GM23338 (cell line): ENCODE results near the gene SGCD. TPM values are rescaled to one million over a fixed set of nuclear protein-coding genes. Genes with fewer than 3 reads are reported as not detected.

ENCODE experiments used
- ATAC-seq: fragments of 200-7000 bp; cut with Tn5 transposase; 3 replicates; pipeline ENCODE4 v1.9.1; 2020
- DNase-seq: peaks from one replicate; pipeline ENCODE4 v3.0.0-alpha.2; 2015; ENCODE audit warnings: low spot score
- H2AFZ ChIP-seq: fragments of 200-600 bp; sonication (generic); 2 replicates; pipeline ENCODE4 v1.8.0; 2016; ENCODE audit warnings: antibody characterized with exemption, mild to moderate bottlenecking, moderate library complexity
- H3F3A ChIP-seq: fragments of 200-600 bp; sonication (generic); replicated peaks from 2 replicates; pipeline ENCODE4 v1.8.0; 2017; ENCODE audit warnings: antibody characterized with exemption, mixed run types, low read depth
- H3K27ac ChIP-seq: fragments of 200-600 bp; sonication (generic); 2 replicates; pipeline ENCODE4 v1.6.1; 2016; ENCODE audit warnings: low read depth
- H3K27me3 ChIP-seq: fragments of 200-600 bp; sonication (generic); 2 replicates; pipeline ENCODE4 v1.8.0; 2016; ENCODE audit warnings: mild to moderate bottlenecking, mixed run types, moderate library complexity; ENCODE audit not compliant: insufficient read depth
- H3K36me3 ChIP-seq: fragments of 200-600 bp; sonication (generic); 2 replicates; pipeline ENCODE4 v1.8.0; 2016; ENCODE audit warnings: mild to moderate bottlenecking; ENCODE audit not compliant: insufficient read depth
- H3K4me1 ChIP-seq: fragments of 200-600 bp; sonication (generic); 2 replicates; pipeline ENCODE4 v1.8.0; 2016; ENCODE audit warnings: mild to moderate bottlenecking, moderate library complexity; ENCODE audit not compliant: insufficient read depth
- H3K4me2 ChIP-seq: fragments of 200-600 bp; sonication (generic); 2 replicates; pipeline ENCODE4 v1.7.1; 2017; ENCODE audit warnings: mixed run types
- H3K4me3 ChIP-seq: fragments of 200-600 bp; sonication (generic); 2 replicates; pipeline ENCODE4 v1.6.1; 2016; ENCODE audit warnings: mixed run types
- H3K79me2 ChIP-seq: fragments of 200-600 bp; sonication (generic); replicated peaks from 2 replicates; pipeline ENCODE4 v1.8.0; 2017; ENCODE audit warnings: mild to moderate bottlenecking; ENCODE audit not compliant: insufficient read depth
- H3K9me2 ChIP-seq: fragments of 200-600 bp; sonication (generic); 2 replicates; pipeline ENCODE4 v1.8.0; 2017; ENCODE audit not compliant: insufficient read depth
- H4K20me1 ChIP-seq: fragments of 200-600 bp; sonication (generic); replicated peaks from 2 replicates; pipeline ENCODE4 v1.8.0; 2017; ENCODE audit warnings: mild to moderate bottlenecking; ENCODE audit not compliant: insufficient read depth
- H3K27ac Mint-ChIP-seq: 2 replicates; pipeline ENCODE4 v1.8.0; 2020; ENCODE audit warnings: inconsistent platforms, mild to moderate bottlenecking, moderate library complexity, mixed read lengths
- H3K27me3 Mint-ChIP-seq: 3 replicates; pipeline ENCODE4 v1.8.0; 2022; ENCODE audit warnings: low read depth, mild to moderate bottlenecking, moderate library complexity, mixed read lengths, inconsistent platforms; ENCODE audit not compliant: insufficient read depth, poor library complexity
- H3K36me3 Mint-ChIP-seq: 3 replicates; pipeline ENCODE4 v1.8.0; 2021; ENCODE audit warnings: low read depth, mild to moderate bottlenecking, inconsistent platforms, moderate library complexity, mixed read lengths
- H3K4me1 Mint-ChIP-seq: 3 replicates; pipeline ENCODE4 v1.8.0; 2020; ENCODE audit warnings: mild to moderate bottlenecking, inconsistent platforms, mixed read lengths
- H3K4me3 Mint-ChIP-seq: 3 replicates; pipeline ENCODE4 v1.8.0; 2021; ENCODE audit warnings: moderate library complexity, mild to moderate bottlenecking, inconsistent platforms, mixed read lengths
- H3K9me3 Mint-ChIP-seq: 3 replicates; pipeline ENCODE4 v1.8.0; 2020; ENCODE audit warnings: moderate library complexity, mild to moderate bottlenecking, inconsistent platforms, mixed read lengths
- EZH2 ChIP-seq: fragments of 200-600 bp; sonication (generic); IDR thresholded peaks from one replicate; pipeline ENCODE4 v1.8.0; 2017; ENCODE audit warnings: antibody characterized with exemption, mild to moderate bottlenecking, low read depth; ENCODE audit not compliant: unreplicated experiment
- EZH2phosphoT487 ChIP-seq: fragments of 200-600 bp; sonication (generic); IDR thresholded peaks from one replicate; pipeline ENCODE4 v1.8.1; 2018; ENCODE audit warnings: antibody characterized with exemption; ENCODE audit not compliant: unreplicated experiment
- JUNB ChIP-seq: IDR thresholded peaks from one replicate; pipeline ENCODE4 v1.6.1; 2016; ENCODE audit warnings: antibody characterized with exemption; ENCODE audit not compliant: unreplicated experiment
- NANOG ChIP-seq: IDR thresholded peaks from 2 replicates; pipeline ENCODE4 v1.6.1; 2016; ENCODE audit warnings: antibody characterized with exemption, borderline replicate concordance
- POLR2AphosphoS5 ChIP-seq: IDR thresholded peaks from 2 replicates; pipeline ENCODE4 v1.6.1; 2016; ENCODE audit warnings: antibody characterized with exemption, low read depth
- STAT1 ChIP-seq: IDR thresholded peaks from one replicate; pipeline ENCODE4 v1.6.1; 2016; ENCODE audit warnings: antibody characterized with exemption; ENCODE audit not compliant: unreplicated experiment
- ZNF114 ChIP-seq: fragments of 250-450 bp; sonication (Bioruptor Pico); IDR thresholded peaks from 2 replicates; pipeline ENCODE4 v1.5.0; 2020; ENCODE audit warnings: mild to moderate bottlenecking, moderate library complexity
- ZNF331 ChIP-seq: fragments of 250-450 bp; sonication (Bioruptor Pico); IDR thresholded peaks from 2 replicates; pipeline ENCODE4 v1.5.0; 2020; ENCODE audit warnings: low read depth, mild to moderate bottlenecking, moderate library complexity
- ZNF462 ChIP-seq: fragments of 250-450 bp; sonication (Bioruptor Pico); IDR thresholded peaks from 2 replicates; pipeline ENCODE4 v1.5.0; 2020; ENCODE audit warnings: mild to moderate bottlenecking, moderate library complexity
- polyA plus RNA-seq: library from polyadenylated mRNA; unstranded; fragments of >200 nt; fragmentation: Nextera tagmentation; extraction: Ambion mirVana; gene quantifications from 2 replicates; pipeline ENCODE4 v1.2.1, GENCODE V29; 2016
- total RNA-seq: library from RNA; depleted of rRNA; stranded (reverse); fragments of >200 nt; shearing (Covaris generic); gene quantifications from 2 replicates; pipeline ENCODE4 v1.2.3, GENCODE V29; 2014
- TF ChIP-seq, protein P1 (sequence below): IDR thresholded peaks from 2 replicates; pipeline ENCODE4 v1.6.1; 2016; ENCODE audit warnings: antibody characterized with exemption

SGCD gene
- total and polyA plus RNA-seq, 2 experiments from 2014 or later = 0.03 to 0.05 TPM

DNA sequence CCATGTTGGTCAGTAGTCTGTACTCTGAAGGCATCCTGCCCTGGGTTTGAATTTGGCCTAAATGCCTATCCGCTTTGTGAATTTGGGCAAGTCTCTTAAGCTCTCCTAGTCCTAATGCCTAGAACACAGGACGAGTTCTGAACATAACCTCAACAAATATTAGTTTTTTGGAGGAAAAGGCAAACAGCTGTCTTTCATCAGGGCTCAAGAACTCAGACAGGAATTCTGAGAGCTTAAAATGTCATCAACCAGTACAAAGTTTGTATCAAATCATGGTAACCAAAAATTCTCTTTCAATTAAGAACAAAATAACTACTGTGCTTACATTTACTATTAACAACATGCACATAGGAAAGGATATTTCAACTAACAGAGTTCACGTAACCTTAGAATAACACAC, 340.7 kb downstream of the SGCD start:
- Histone ChIP-seq H4K20me1 (no peaks in the 10 kb centered on the region), H2AFZ (no peak overlapping the region), H3K9me2 (peaks cover 14% of the 10 kb centered on the region), H3K27ac (no peak overlapping the region), H3K79me2 (no peaks in the 10 kb centered on the region), H3K27me3 (no peaks in the 10 kb centered on the region), H3F3A (no peaks in the 10 kb centered on the region), H3K4me3 (no peak overlapping the region), H3K4me1 (peaks cover 18% of the 10 kb centered on the region), H3K36me3 (no peaks in the 10 kb centered on the region), H3K4me2 (no peak overlapping the region)
- Mint-ChIP-seq H3K4me3 (no peak overlapping the region), H3K27me3 (no peaks in the 10 kb centered on the region), H3K36me3 (no peaks in the 10 kb centered on the region; the same call in 2 of the 3 replicates), H3K4me1 (peaks cover 9% of the 10 kb centered on the region), H3K9me3 (no peaks in the 10 kb centered on the region), H3K27ac (no peak overlapping the region)
- no peak for DNase-seq
- ATAC-seq = no peak
- TF ChIP-seq ZNF114 (CRISPR knock-in tag) (no peak), EZH2phosphoT487 (no peak), NANOG (no peak), STAT1 (no peak), JUNB (no peak), EZH2 (no peak)
- TF ChIP-seq, protein P1, sequence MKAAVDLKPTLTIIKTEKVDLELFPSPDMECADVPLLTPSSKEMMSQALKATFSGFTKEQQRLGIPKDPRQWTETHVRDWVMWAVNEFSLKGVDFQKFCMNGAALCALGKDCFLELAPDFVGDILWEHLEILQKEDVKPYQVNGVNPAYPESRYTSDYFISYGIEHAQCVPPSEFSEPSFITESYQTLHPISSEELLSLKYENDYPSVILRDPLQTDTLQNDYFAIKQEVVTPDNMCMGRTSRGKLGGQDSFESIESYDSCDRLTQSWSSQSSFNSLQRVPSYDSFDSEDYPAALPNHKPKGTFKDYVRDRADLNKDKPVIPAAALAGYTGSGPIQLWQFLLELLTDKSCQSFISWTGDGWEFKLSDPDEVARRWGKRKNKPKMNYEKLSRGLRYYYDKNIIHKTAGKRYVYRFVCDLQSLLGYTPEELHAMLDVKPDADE = no peak

- no peaks in the 10 kb centered on the region for H3K9me3 Mint-ChIP-seq
- TF ChIP-seq ZNF462 (CRISPR knock-in tag) = no peak
- TF ChIP-seq NANOG = no peak
- no peak for TF ChIP-seq EZH2
- no peak for TF ChIP-seq ZNF331
- no peak for TF ChIP-seq STAT1
- TF ChIP-seq, protein P1 = no peak
- TF ChIP-seq ZNF114 (CRISPR knock-in tag) = no peak
- TF ChIP-seq EZH2phosphoT487 = no peak
- no peak for TF ChIP-seq POLR2AphosphoS5
- TF ChIP-seq JUNB = no peak
These were observed 342.5 kb downstream of the SGCD start for GRCh38 chr5:156669416-156669815.

More at GRCh38 chr5:156669416-156669815, 342.5 kb downstream of the SGCD start:
- Histone ChIP-seq H3K4me3 (no peak overlapping the region), H2AFZ (no peak overlapping the region), H3K4me2 (no peak overlapping the region), H3K27ac (no peak overlapping the region), H3K36me3 (no peaks in the 10 kb centered on the region), H3K4me1 (peaks cover 18% of the 10 kb centered on the region), H3F3A (no peaks in the 10 kb centered on the region), H3K79me2 (no peaks in the 10 kb centered on the region), H3K27me3 (no peaks in the 10 kb centered on the region), H3K9me2 (peaks cover 14% of the 10 kb centered on the region), H4K20me1 (no peaks in the 10 kb centered on the region)
- ATAC-seq (no peak), DNase-seq (no peak)
- H3K4me1 Mint-ChIP-seq = peaks cover 9% of the 10 kb centered on the region
- H3K27me3 Mint-ChIP-seq = no peaks in the 10 kb centered on the region
- H3K36me3 Mint-ChIP-seq = no peaks in the 10 kb centered on the region; the same call in 2 of the 3 replicates
- no peak overlapping the region for H3K4me3 Mint-ChIP-seq
- H3K27ac Mint-ChIP-seq = no peak overlapping the region
